ENCODE data around the gene HERC2.

- TF ChIP-seq GATA2 (IDR thresholded peaks at IDR 0.05; ENCODE audit: insufficient read depth, insufficient read length, low read depth, low read length) (no peak), POLR2A (IDR thresholded peaks at IDR 0.05; ENCODE audit: low read depth, low read length) (no peak), CTCF (IDR thresholded peaks at IDR 0.05; ENCODE audit: extremely low read depth in 1 of 2, insufficient read depth in 1 of 2, low read depth in 1 of 2, low read length in 2 of 2) (no peak), EZH2 (IDR thresholded peaks at IDR 0.05; ENCODE audit: borderline replicate concordance, low read depth, low read length, severe bottlenecking) (no peak)
Observed at GRCh38 chr15:28169366-28169765, 152.6 kb downstream of the HERC2 start.
